ENCODE data around the gene ARFGEF3.
"Not testable (repeated sequence)": the region's sequence is repeated elsewhere in the genome, so short reads cannot be mapped to it uniquely, and the experiment has no call there.

Gene ARFGEF3

GRCh38 chr6:138278326-138278725, 116.6 kb downstream of the ARFGEF3 start:
- DNase-seq = no peak

GRCh38 chr6:138285800-138286199, 124.1 kb downstream of the ARFGEF3 start:
- no peak for DNase-seq

GRCh38 chr6:138286698-138287097, 125.0 kb downstream of the ARFGEF3 start:
- DNase-seq = no peak

GRCh38 chr6:138287144-138287955, 125.6 kb downstream of the ARFGEF3 start:
- DNase-seq = peak; percentile 58

GRCh38 chr6:138288428-138289085, 126.8 kb downstream of the ARFGEF3 start:
- DNase-seq = not testable (repeated sequence)

GRCh38 chr6:138289739-138290138, 128.0 kb downstream of the ARFGEF3 start:
- DNase-seq = peak; percentile 42

- DNase-seq = no peak
Measured at GRCh38 chr6:138290423-138290962, 128.8 kb downstream of the ARFGEF3 start.

- DNase-seq = no peak
Measured at GRCh38 chr6:138291036-138291848, 129.5 kb downstream of the ARFGEF3 start.

- DNase-seq = no peak
Measured at GRCh38 chr6:138291849-138292181, 130.1 kb downstream of the ARFGEF3 start.

- no peak for DNase-seq
Measured at GRCh38 chr6:138292482-138292881, 130.7 kb downstream of the ARFGEF3 start.

GRCh38 chr6:138293428-138294395, 132.0 kb downstream of the ARFGEF3 start:
- no peak for DNase-seq

- DNase-seq = no peak
Measured at GRCh38 chr6:138296381-138296780, 134.6 kb downstream of the ARFGEF3 start.

GRCh38 chr6:138296786-138297185, 135.0 kb downstream of the ARFGEF3 start:
- no peak for DNase-seq

- DNase-seq = no peak
Measured at GRCh38 chr6:138297761-138298298, 136.1 kb downstream of the ARFGEF3 start.

- DNase-seq = no peak
Measured at GRCh38 chr6:138300469-138300868, 138.7 kb downstream of the ARFGEF3 start.

- no peak for DNase-seq
Measured at GRCh38 chr6:138302554-138302953, 140.8 kb downstream of the ARFGEF3 start.

- DNase-seq = no peak
Measured at GRCh38 chr6:138307352-138307751, 145.6 kb downstream of the ARFGEF3 start.

- no peak for DNase-seq
Measured at GRCh38 chr6:138307816-138308730, 146.3 kb downstream of the ARFGEF3 start.

- no peak for DNase-seq
Measured at GRCh38 chr6:138308731-138309110, 147.0 kb downstream of the ARFGEF3 start.

- no peak for DNase-seq
Measured at GRCh38 chr6:138309695-138310094, 148.0 kb downstream of the ARFGEF3 start.

GRCh38 chr6:138310294-138310693, 148.6 kb downstream of the ARFGEF3 start:
- DNase-seq = peak; percentile 93

Measured in NCI-H1105 (cell line).